HG03039 (cell line): ENCODE data around the gene RMP24.

Experiments
- ATAC-seq: cut with Tn5 transposase; IDR thresholded peaks from one replicate; pipeline ENCODE4 v1.9.1; 2021; ENCODE audit warnings: mild to moderate bottlenecking, moderate library complexity; ENCODE audit not compliant: unreplicated experiment

Gene RMP24

DNA sequence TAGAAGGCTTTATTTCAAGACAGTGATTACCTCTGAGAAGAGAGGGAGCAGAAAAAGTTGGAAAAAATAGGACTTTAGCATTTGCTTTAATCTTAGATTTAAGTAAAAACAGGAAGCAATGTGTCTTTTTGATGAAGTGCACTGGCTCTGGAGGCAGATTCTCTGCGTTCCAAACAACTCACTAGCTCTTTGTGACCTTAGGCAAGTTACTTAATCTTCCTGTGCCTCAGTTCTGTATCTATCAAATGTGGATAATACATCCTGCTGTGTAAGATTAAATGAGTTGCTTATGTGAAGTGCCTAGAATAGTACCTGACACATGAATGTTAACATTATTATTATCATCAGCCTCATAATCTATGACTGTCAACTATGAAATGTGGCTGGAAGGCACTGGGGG, 52.5 kb downstream of the RMP24 start:
- no peak for ATAC-seq

- no peak for ATAC-seq
These were observed 56.4 kb downstream of the RMP24 start for GRCh38 chr18:36028859-36029258.
